HG03045 (cell line): ENCODE measurements around the gene BANP.
"Not testable (repeated sequence)": the region's sequence is repeated elsewhere in the genome, so short reads cannot be mapped to it uniquely, and the experiment has no call there.

ENCODE experiments used
- ATAC-seq: cut with Tn5 transposase; IDR thresholded peaks from one replicate; pipeline ENCODE4 v1.9.1; 2021; ENCODE audit warnings: mild to moderate bottlenecking, moderate library complexity; ENCODE audit not compliant: unreplicated experiment

BANP gene

GRCh38 chr16:88098731-88099562, 147.7 kb downstream of the BANP start:
- not testable (repeated sequence) for ATAC-seq

GRCh38 chr16:88099563-88099890, 148.3 kb downstream of the BANP start:
- no peak for ATAC-seq

- not testable (repeated sequence) for ATAC-seq
Observed at GRCh38 chr16:88099956-88100355, 148.7 kb downstream of the BANP start.

GRCh38 chr16:88100801-88101622, 149.8 kb downstream of the BANP start:
- not testable (repeated sequence) for ATAC-seq

DNA sequence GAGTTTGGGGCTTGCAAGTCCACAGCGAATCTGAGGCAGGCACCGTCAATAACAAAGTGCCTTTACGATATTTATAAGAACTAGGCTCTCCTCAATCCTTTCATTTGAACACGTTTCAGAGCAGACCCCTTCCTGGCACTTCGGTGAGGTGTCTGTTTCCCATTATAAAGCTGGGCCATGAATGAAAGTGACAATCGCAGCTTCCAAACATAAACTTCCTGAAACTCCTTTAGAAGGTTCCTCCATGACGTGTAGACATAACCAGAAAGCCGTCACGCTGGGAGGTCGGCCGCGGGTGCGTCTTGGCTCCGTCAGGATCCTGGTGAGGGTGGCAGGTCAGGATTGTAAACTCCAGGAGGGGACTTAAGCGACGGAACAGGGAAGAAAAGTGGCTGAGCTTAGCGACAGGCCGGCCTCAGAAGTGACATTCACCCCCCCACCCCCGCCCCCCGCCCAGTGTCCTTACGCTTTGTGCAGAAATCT, 150.4 kb downstream of the BANP start:
- ATAC-seq: not testable (repeated sequence)

- ATAC-seq: no peak
Observed at GRCh38 chr16:88102597-88102996, 151.4 kb downstream of the BANP start.

- no peak for ATAC-seq
Observed at GRCh38 chr16:88103011-88103410, 151.8 kb downstream of the BANP start.

DNA sequence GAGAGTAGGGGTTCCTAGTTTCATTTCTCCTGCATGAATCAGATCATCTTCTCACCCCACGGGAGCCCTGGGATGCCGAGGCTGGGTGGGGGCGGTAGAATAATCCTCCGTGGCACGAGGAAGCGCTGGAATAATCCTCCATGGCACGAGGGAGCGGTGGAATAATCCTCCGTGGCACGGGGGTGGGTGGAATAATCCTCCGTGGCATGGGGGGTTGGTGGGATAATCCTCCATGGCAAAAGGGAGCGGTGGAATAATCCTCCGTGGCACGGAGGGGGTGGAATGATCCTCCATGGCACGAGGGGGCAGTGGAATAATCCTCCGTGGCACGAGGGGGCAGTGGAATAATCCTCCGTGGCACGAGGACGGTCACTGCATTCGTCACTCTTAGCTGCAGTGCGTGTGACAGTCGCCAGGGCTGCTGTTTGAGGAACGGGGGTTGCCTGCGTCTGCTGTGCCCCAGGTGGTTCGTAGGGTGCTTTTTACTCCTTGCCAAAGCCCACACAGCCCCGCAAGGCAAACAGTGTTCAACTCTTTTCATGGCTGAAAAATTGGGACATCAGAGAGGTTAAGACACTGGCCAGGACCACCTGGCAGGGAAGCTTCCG, 152.5 kb downstream of the BANP start:
- no peak for ATAC-seq

DNA sequence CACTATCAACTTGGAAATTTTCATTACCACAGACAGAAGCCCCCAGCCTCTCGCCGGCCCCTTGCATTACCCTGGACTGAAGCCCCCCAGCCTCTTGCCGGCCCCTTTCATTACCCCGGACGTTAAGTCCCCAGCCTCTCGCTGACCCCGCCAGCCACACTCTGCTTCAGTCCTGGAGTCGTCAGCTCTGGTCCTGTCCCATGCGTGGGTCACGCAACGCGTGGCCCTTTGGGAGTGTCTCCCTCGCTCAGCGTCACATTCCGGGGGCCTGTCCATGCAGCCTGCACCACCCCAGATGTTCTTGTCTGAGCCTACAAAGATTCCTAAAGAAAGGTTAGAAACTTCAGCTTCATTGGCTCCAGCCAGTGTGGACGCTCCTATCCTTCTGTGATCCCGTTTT, 153.1 kb downstream of the BANP start:
- not testable (repeated sequence) for ATAC-seq

DNA sequence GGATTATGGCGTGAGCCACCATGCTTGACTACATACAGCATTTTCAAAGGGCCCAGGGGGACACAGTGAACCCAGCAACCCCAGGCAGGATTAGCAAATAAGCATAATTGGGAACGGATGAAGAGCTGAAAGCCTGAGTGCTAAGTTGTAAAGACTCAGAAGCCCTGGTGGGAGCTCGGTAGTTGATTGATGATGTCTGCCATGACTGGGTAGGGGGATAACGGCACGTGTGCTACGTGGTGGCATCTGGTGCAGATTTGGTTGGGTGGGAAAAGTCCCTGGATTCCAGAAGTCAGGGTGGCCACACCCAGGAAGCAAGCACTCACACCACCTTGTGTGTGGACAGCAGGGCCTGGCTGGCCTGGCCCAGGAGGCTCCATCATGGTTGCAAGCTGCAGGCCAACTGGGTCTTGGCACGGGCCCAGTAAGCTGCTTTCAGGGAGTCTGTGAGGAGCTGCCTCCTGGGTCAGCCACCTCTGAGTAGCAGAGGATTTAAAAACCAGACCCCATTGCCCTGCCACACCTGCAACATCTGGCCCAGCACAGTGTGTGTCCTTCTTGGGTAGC, 154.4 kb downstream of the BANP start:
- ATAC-seq: not testable (repeated sequence)

DNA sequence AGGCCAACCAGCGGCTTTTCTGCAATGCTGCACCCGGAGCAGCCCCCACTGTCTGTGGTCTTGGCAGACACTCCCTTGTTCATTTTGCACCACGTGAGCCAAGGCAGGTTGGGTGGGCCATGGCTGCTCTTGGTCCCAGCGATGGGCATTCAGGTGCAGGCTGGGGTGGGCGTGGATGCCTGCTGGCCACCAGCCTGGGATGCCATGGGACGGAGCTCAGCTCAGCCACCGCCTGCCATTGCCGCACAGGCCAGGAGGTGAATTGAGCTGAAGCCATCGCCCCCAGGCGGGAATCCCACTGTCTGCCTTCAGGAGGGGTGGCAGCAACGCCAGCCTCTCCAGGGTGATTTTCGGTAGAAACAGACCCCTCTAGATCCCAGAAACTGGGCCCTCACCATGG, 155.3 kb downstream of the BANP start:
- not testable (repeated sequence) for ATAC-seq

- ATAC-seq: no peak
Observed at GRCh38 chr16:88108762-88109161, 157.5 kb downstream of the BANP start.

- not testable (repeated sequence) for ATAC-seq
Observed at GRCh38 chr16:88109726-88110621, 158.7 kb downstream of the BANP start.

GRCh38 chr16:88110875-88111494, 159.8 kb downstream of the BANP start:
- not testable (repeated sequence) for ATAC-seq

- ATAC-seq: not testable (repeated sequence)
Observed at GRCh38 chr16:88111976-88112375, 160.7 kb downstream of the BANP start.

DNA sequence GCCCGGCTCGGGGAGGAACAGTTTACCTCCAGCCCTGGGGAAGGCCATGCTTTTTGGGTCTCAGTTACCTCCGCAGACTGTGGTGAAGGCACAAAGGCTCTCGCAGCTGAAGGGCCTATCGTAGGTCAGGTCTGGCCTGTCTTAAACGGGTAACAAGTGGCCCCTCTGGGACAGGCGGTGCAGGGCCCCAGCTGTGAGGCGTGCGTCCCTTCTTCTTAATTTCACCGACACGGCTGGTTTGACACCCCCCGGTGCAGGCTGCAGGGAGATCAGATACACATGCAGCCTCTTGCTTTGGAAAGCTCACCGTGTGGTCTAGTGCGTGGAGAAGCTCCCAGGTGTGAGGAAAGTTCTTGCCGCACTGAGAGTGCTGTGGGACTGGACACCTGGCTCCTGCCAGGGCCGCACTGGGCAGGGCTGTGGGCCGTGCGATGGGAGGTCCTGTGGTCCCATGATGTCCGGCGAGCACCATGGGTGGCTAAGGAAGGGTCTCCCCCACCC, 162.4 kb downstream of the BANP start:
- no peak for ATAC-seq

- ATAC-seq: not testable (repeated sequence)
Observed at GRCh38 chr16:88114541-88115228, 163.5 kb downstream of the BANP start.

DNA sequence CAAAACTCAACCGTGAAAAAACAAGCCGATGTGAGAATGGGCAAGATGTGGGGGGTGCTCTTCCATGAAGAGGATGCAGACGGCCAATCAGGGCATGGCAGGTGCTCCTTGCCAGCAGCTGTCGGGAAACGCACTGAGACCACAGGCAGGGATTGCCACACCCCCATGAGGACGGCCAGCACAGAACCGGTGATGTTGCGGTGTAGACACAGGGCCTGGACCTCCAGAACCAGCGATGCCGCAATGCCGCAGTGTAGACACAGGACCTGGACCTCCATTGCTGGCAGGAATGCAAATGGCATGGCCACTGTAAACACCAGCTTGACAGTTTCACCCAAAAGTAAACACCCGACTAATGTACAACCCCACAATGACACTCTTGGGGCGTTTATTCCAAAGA, 164.9 kb downstream of the BANP start:
- ATAC-seq: no peak

DNA sequence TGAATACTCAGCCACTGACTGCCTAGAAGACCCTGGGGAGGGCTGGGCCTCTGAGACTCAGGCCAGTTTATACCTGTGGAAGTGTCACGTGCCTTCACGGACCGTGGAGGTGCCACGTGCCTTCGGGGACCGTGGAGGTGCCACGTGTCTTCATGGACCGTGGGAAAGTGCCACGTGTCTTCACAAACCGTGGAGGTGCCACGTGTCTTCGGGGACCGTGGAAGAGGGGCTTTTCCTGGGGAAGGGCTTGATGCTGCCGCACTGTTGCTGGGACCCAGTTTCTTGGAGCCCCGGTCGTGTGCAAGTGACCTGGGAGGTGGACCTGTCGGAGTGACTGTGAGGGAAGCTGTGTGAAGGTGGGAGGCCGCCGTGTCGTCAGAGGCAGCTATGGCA, 166.2 kb downstream of the BANP start:
- ATAC-seq: no peak
